Measurements from ENCODE around the gene DNAAF2.
"Not testable (repeated sequence)": the region's sequence is repeated elsewhere in the genome, so short reads cannot be mapped to it uniquely, and the experiment has no call there.

The DNAAF2 gene

DNA sequence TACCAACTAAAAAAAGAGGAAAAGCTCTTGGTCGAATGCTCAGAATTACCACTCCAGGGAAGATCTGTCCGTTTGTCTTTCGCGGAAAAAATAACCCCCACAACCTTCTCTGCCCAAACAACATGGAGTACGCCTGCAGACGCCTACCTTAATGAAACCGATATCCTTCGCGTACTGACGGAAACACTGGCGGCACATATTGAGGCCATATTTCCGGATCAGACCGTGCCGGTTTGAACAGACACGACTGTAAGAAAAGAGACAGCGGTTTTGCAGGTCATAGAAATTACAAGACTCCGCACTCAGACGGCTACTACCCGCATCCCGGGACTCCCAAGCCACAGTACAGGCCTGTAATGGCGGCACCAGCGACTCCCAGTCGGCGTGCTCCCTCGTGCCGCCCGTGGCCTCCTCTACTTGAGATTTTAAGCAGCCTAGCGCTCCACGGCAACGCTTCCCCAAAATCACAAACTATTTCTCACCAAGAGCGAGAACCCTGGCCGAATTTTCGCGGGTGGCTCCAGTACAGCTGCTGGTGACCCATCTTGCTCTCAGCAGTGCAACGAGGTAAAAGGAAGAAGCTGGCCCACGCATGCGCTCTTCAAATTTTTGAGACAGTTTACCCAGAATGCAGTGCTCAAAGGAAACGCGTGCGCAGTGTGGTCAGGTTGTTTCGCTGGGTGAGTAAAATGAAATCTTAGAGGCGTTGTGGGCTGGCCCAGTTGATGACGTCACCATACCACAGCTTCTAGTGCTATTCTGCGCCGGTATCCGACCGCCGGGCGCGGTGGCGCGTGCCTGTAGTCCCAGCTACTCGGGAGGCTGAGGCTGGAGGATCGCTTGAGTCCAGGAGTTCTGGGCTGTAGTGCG, 49.0 kb downstream of the DNAAF2 start, which contains the start of gene RPS29:
RPS29 (minus strand) TSS at position 578 of the 870 bp plus-strand sequence; CDS start at position 544, 34 bp downstream.
- TF ChIP-seq TAF1 (IDR thresholded peaks at IDR 0.05; ENCODE audit: low read depth, low read length) (peak; percentile 93), POLR2AphosphoS5 (IDR thresholded peaks at IDR 0.05; ENCODE audit: low read depth, low read length) (peak; percentile 96), PAX5 (IDR thresholded peaks at IDR 0.05; ENCODE audit: insufficient read depth, low read length, severe bottlenecking) (no peak), POLR2A (IDR thresholded peaks at IDR 0.05; ENCODE audit: low read depth, low read length) (peak; percentile 97), POU2F2 (IDR thresholded peaks at IDR 0.05; ENCODE audit: low read depth, low read length) (peak; percentile 55), SPI1 (IDR thresholded peaks at IDR 0.05; ENCODE audit: low read depth, low read length) (no peak)
- DNase-seq (ENCODE audit: insufficient read length, low spot score) (peak; percentile 57), FAIRE-seq (peak; percentile 94)

DNA sequence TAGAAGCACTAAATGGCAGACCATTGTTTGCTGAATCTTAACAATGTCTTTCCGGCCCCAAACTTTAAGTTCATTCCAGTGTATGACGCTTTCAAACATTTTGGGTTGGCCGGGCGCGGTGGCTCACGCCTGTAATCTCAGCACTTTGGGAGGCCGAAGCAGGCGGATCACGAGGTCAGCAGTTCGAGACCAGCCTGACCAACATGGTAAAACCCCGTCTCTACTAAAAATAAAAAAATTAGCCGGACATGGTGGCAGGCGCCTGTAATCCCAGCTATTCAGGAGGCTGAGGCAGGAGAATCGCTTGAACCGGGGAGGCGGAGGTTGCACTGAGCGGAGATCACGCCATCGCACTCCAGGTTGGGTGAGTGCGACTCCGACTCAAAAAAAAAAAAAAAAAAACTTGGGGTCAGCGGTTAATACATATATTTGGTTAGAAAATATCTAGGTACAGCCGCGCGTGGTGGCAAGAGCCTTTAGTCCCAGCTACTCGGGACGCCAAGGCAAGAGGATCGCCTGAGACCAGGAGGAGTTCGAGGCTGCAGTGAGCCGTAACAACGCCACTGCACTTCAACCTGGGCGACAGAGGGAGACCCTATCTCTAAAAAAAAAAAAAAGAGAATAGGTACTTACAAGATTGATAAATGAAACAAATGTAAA, 49.9 kb downstream of the DNAAF2 start:
- not testable (repeated sequence) for DNase-seq (ENCODE audit: insufficient read length, low spot score); FAIRE-seq

DNA sequence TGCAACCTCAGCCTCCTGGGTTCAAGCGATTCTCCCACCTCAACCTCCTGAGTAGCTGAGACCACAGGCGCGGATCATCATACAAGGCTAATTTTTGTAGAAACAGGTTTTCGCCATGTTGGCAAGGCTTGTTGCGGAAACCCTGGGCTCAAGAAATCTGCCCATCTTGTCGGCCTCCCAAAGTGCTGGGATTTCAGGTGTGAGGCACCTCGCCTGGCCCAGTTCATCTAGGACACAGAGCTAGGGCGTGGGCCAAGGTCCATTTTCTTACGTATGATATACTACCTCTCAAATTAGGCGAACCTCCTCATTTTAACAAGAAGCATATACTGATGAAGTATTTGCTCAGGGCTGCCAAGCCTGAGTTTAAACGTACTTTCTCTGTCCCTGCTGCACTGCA, 51.0 kb downstream of the DNAAF2 start:
- no peak for TF ChIP-seq POU2F2 (IDR thresholded peaks at IDR 0.05; ENCODE audit: low read depth, low read length)
- no peak for TF ChIP-seq TAF1 (IDR thresholded peaks at IDR 0.05; ENCODE audit: low read depth, low read length)
- no peak for TF ChIP-seq POLR2AphosphoS5 (IDR thresholded peaks at IDR 0.05; ENCODE audit: low read depth, low read length)
- TF ChIP-seq SPI1 (IDR thresholded peaks at IDR 0.05; ENCODE audit: low read depth, low read length), result no peak
- no peak for TF ChIP-seq PAX5 (IDR thresholded peaks at IDR 0.05; ENCODE audit: insufficient read depth, low read length, severe bottlenecking)
- no peak for TF ChIP-seq POLR2A (IDR thresholded peaks at IDR 0.05; ENCODE audit: low read depth, low read length)
- DNase-seq (ENCODE audit: insufficient read length, low spot score) (no peak), FAIRE-seq (no peak)

DNA sequence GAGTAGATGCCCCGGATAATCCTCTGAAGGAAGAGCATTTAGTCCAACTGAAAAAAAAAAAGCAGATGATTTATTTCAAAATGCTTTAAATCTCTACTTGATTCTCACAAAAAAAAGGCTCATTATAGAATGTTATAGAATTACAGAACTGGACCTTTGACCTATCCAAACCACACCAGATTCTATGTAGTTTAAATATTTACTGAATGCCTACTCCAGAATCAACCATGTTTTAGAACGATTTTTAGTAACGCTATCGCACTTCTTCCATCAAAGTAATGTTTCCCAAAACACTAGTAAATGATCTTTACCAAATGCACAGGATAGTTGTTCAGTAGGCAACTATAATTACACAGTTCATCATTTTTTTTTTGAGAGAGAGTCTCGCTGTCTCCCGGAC, 51.4 kb downstream of the DNAAF2 start:
- DNase-seq (ENCODE audit: insufficient read length, low spot score) (no peak), FAIRE-seq (no peak)
- TF ChIP-seq POU2F2 (IDR thresholded peaks at IDR 0.05; ENCODE audit: low read depth, low read length) (no peak), POLR2AphosphoS5 (IDR thresholded peaks at IDR 0.05; ENCODE audit: low read depth, low read length) (no peak), SPI1 (IDR thresholded peaks at IDR 0.05; ENCODE audit: low read depth, low read length) (no peak), PAX5 (IDR thresholded peaks at IDR 0.05; ENCODE audit: insufficient read depth, low read length, severe bottlenecking) (no peak), POLR2A (IDR thresholded peaks at IDR 0.05; ENCODE audit: low read depth, low read length) (no peak)

DNA sequence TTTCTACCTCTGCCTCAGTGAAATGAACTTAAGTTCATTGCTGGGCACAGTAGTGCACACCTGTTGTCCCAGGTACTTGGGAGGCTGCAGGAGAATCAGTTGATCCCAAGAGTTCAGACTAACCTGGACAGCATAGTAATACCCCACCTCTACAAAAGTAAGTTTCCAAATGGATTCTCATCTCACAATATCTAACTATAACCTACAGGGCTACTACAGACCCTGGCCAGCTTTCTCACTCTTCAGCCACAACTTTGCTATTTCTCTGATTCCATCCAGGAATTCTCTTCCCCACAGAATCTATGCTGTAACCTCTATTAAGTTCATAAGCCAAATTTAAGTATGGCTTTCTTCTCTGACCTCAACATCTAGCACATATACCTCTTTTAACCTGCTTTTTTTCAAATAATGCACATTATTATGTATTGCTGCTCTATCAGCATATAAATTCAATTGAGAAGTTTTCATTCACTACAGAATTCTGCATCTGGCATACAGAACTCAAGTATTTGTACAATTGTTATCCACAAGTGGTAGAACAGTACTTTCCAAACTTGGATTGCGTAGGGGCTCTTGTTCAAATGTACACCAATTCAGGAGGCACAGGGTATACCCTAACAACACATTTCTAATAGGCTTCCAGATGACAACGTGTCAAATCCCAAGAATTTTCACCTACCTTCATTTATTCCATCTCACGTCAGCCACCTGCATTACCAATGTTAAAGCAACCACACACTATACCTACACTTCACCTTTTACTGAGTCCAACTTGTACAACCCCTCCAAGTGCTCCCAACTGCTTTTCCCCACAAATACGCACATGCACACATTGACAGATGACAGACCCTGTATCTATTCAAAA, 52.7 kb downstream of the DNAAF2 start:
- DNase-seq (ENCODE audit: insufficient read length, low spot score) (no peak), FAIRE-seq (no peak)
- TF ChIP-seq POLR2AphosphoS5 (IDR thresholded peaks at IDR 0.05; ENCODE audit: low read depth, low read length) (peak; percentile 83), SPI1 (IDR thresholded peaks at IDR 0.05; ENCODE audit: low read depth, low read length) (no peak), PAX5 (IDR thresholded peaks at IDR 0.05; ENCODE audit: insufficient read depth, low read length, severe bottlenecking) (no peak), POU2F2 (IDR thresholded peaks at IDR 0.05; ENCODE audit: low read depth, low read length) (0 out of 2 replicates have a peak, but pooled peaks have one; percentile 5), POLR2A (IDR thresholded peaks at IDR 0.05; ENCODE audit: low read depth, low read length) (peak; percentile 70), TAF1 (IDR thresholded peaks at IDR 0.05; ENCODE audit: low read depth, low read length) (no peak)

DNA sequence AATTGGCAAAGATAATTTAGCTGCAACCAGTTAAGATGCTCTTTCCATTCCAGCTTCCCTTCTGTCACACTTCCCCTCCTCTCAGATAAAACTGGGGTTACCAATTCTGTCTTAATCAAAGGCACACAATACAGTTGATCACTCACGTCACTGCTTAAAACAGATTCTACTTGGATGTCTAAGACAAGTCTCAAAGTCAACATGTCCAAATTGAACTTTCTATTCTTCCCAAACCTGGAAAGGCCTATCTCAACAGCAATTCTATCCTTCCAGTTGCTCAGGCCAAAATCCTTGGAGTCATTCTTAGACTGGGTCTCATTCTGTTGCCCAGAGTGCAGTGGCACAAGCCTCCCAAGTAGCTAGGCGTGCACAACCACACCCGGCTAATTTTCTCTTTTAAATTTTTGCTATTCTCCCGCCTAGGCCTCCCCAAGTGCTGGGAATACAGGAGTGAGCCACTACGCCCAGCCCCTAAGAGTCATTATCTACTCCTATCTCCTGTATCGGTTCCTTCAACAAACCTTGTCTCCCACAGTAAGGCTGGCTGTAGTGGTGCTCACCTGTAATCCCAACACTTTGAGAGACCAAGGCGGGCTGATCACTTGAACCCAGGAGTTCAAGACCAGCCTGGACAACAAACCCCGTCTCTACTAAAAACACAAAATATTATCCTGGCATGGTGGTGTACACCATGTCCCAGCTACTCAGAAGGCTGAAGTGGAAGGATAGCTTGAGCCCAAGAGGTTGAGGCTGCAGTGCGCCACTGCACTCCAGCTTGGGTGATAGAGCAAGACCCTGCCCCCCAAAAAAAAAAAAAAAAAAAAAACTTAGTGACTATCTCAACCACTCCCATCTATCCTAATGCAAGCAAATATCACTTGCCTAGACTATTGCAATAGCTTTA, 53.6 kb downstream of the DNAAF2 start:
- FAIRE-seq (no peak), DNase-seq (ENCODE audit: insufficient read length, low spot score) (no peak)
- TF ChIP-seq POLR2AphosphoS5 (IDR thresholded peaks at IDR 0.05; ENCODE audit: low read depth, low read length) (0 out of 2 replicates have a peak, but pooled peaks have one; percentile 50), POU2F2 (IDR thresholded peaks at IDR 0.05; ENCODE audit: low read depth, low read length) (no peak), POLR2A (IDR thresholded peaks at IDR 0.05; ENCODE audit: low read depth, low read length) (peak; percentile 36; the same call in 1 of the 2 replicates)

DNA sequence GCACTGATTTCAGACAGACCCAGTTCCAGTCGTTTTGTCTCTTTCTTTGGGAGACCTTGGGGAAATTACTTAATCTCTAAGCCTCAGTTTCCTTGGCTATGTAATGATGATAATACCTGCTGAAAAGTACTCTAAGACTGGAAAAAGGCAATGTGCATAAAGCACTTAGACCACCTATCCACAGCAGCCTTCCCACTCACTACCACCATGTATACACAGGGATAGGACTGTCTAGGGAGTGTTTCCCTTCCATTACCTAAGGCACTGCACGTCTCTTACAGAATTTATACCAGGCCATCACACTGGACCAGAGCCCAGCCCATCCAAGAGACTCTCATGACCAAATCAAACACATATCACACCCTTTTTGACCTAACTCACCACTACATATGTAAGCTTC, 55.2 kb downstream of the DNAAF2 start:
- no peak for TF ChIP-seq POU2F2 (IDR thresholded peaks at IDR 0.05; ENCODE audit: low read depth, low read length)
- TF ChIP-seq TAF1 (IDR thresholded peaks at IDR 0.05; ENCODE audit: low read depth, low read length), result no peak
- TF ChIP-seq PAX5 (IDR thresholded peaks at IDR 0.05; ENCODE audit: insufficient read depth, low read length, severe bottlenecking), result no peak
- no peak for TF ChIP-seq POLR2AphosphoS5 (IDR thresholded peaks at IDR 0.05; ENCODE audit: low read depth, low read length)
- TF ChIP-seq SPI1 (IDR thresholded peaks at IDR 0.05; ENCODE audit: low read depth, low read length), result no peak
- no peak for TF ChIP-seq POLR2A (IDR thresholded peaks at IDR 0.05; ENCODE audit: low read depth, low read length)
- FAIRE-seq, result no peak

DNA sequence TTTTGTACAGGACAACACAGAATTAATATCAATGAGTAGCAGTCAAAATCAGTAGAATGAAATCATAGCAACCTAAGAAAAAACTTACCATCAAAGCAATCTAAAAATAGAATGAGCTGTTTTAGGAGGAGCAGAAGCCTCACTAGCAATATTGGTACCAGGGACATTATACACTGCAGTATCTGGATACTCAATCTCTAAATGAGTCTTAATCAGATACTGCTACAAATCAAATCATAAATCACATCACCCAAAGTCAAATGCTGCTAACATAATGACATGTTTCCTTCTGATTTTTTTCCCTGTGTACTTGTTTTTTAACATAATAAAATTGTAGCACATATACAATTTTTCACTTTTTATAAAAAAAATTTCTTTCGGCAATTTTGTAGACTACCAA, 56.9 kb downstream of the DNAAF2 start:
- no peak for TF ChIP-seq POLR2A (IDR thresholded peaks at IDR 0.05; ENCODE audit: low read depth, low read length)
- no peak for FAIRE-seq
- DNase-seq (ENCODE audit: insufficient read length, low spot score), result no peak

More for the DNA sequence above, 55.2 kb downstream of the DNAAF2 start:
- no peak for DNase-seq (ENCODE audit: insufficient read length, low spot score)
